ENCODE measurements around the gene HNMT.

HNMT gene

GRCh38 chr2:138000009-138000408, 35.7 kb downstream of the HNMT start:
- Histone ChIP-seq H2AFZ (ENCODE audit: low read depth, low read length, severe bottlenecking) (no peak overlapping the region), H3K27me3 (ENCODE audit: low read length) (no peaks in the 10 kb centered on the region), H3K79me2 (ENCODE audit: insufficient read depth, low read length) (no peaks in the 10 kb centered on the region), H3K9ac (ENCODE audit: low read length) (no peak overlapping the region), H3K9me3 (ENCODE audit: insufficient read depth, low read length) (no peaks in the 10 kb centered on the region), H3K4me2 (ENCODE audit: low read depth, low read length, poor library complexity, severe bottlenecking) (no peak overlapping the region), H3F3A (ENCODE audit: insufficient read depth) (no peaks in the 10 kb centered on the region), H3K36me3 (ENCODE audit: low read length) (no peaks in the 10 kb centered on the region), H3K9me2 (replicated peaks; ENCODE audit: insufficient read depth, low read length) (no peaks in the 10 kb centered on the region), H3K4me3 (ENCODE audit: insufficient read depth, low read length, poor library complexity, severe bottlenecking) (no peak overlapping the region), H3K27ac (ENCODE audit: low read depth, low read length) (no peak overlapping the region), H4K20me1 (ENCODE audit: low read depth, low read length) (no peaks in the 10 kb centered on the region)
- TF ChIP-seq CTCF (IDR thresholded peaks at IDR 0.05; ENCODE audit: insufficient read depth, low read length, poor library complexity, severe bottlenecking): no peak
- no peak for TF ChIP-seq EZH2phosphoT487 (conservative IDR thresholded peaks at IDR 0.05; ENCODE audit: low read length)

- Histone ChIP-seq H4K20me1 (ENCODE audit: low read depth, low read length) (no peaks in the 10 kb centered on the region), H3K36me3 (ENCODE audit: low read length) (no peaks in the 10 kb centered on the region)
Observed at GRCh38 chr2:138000796-138001195, 36.5 kb downstream of the HNMT start.

DNA sequence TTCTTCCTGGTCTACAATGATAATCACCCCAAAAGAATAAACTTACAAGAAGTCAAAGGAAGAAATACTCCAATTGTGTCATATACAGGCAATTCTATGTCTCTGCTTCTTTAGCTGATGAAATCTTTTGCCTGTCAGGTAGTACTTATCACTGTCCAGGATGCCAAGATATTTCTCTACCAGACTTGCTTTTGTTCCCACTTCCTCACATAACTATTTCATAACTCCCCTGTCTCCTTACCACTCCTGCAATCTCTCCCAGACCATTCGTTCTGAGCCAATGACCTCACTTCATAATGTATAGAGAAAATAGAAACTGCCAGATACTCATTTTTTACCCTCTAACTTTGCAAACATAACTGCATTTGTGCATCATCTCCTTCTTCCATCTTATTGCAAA, 39.1 kb downstream of the HNMT start:
- no peaks in the 10 kb centered on the region for H4K20me1 ChIP-seq (ENCODE audit: low read depth, low read length)
- H3K36me3 ChIP-seq (ENCODE audit: low read length): no peaks in the 10 kb centered on the region
- H3K9me2 ChIP-seq (replicated peaks; ENCODE audit: insufficient read depth, low read length): no peaks in the 10 kb centered on the region
- no peaks in the 10 kb centered on the region for H3F3A ChIP-seq (ENCODE audit: insufficient read depth)
- H3K9ac ChIP-seq (ENCODE audit: low read length): no peak overlapping the region
- H3K27ac ChIP-seq (ENCODE audit: low read depth, low read length): no peak overlapping the region
- TF ChIP-seq EZH2phosphoT487 (conservative IDR thresholded peaks at IDR 0.05; ENCODE audit: low read length): no peak
- no peak for TF ChIP-seq CTCF (IDR thresholded peaks at IDR 0.05; ENCODE audit: insufficient read depth, low read length, poor library complexity, severe bottlenecking)
- H3K9me3 ChIP-seq (ENCODE audit: insufficient read depth, low read length): no peaks in the 10 kb centered on the region
- H3K79me2 ChIP-seq (ENCODE audit: insufficient read depth, low read length): no peaks in the 10 kb centered on the region
- no peak overlapping the region for H2AFZ ChIP-seq (ENCODE audit: low read depth, low read length, severe bottlenecking)
- no peak overlapping the region for H3K4me3 ChIP-seq (ENCODE audit: insufficient read depth, low read length, poor library complexity, severe bottlenecking)
- no peak overlapping the region for H3K4me2 ChIP-seq (ENCODE audit: low read depth, low read length, poor library complexity, severe bottlenecking)
- H3K27me3 ChIP-seq (ENCODE audit: low read length): no peaks in the 10 kb centered on the region

More at GRCh38 chr2:138000796-138001195, 36.5 kb downstream of the HNMT start:
- Histone ChIP-seq H3K27ac (ENCODE audit: low read depth, low read length) (no peak overlapping the region), H3K4me3 (ENCODE audit: insufficient read depth, low read length, poor library complexity, severe bottlenecking) (no peak overlapping the region), H2AFZ (ENCODE audit: low read depth, low read length, severe bottlenecking) (no peak overlapping the region), H3K4me2 (ENCODE audit: low read depth, low read length, poor library complexity, severe bottlenecking) (no peak overlapping the region), H3K79me2 (ENCODE audit: insufficient read depth, low read length) (no peaks in the 10 kb centered on the region), H3K27me3 (ENCODE audit: low read length) (no peaks in the 10 kb centered on the region), H3F3A (ENCODE audit: insufficient read depth) (no peaks in the 10 kb centered on the region), H3K9me2 (replicated peaks; ENCODE audit: insufficient read depth, low read length) (no peaks in the 10 kb centered on the region), H3K9me3 (ENCODE audit: insufficient read depth, low read length) (no peaks in the 10 kb centered on the region), H3K9ac (ENCODE audit: low read length) (no peak overlapping the region)
- TF ChIP-seq CTCF (IDR thresholded peaks at IDR 0.05; ENCODE audit: insufficient read depth, low read length, poor library complexity, severe bottlenecking) (no peak), EZH2phosphoT487 (conservative IDR thresholded peaks at IDR 0.05; ENCODE audit: low read length) (no peak)
